HCT116 (cell line): ENCODE results near the gene ALB.

Experiments
- CEBPB ChIP-seq: IDR thresholded peaks from 2 replicates; pipeline ENCODE4 v1.6.1; 2012; ENCODE audit warnings: low read depth
- CTCF ChIP-seq, 3 experiments: fragments of 200-600 bp in 1 of 3; sonication (generic) in 1 of 3; IDR thresholded peaks in 2 of 3; conservative IDR thresholded peaks in 1 of 3; 2 replicates each; pipeline ENCODE4 v1.5.1; 2012 to 2017; ENCODE audit warnings: low read depth in 2 of 3, low read length in 2 of 3, antibody characterized with exemption in 1 of 3, borderline replicate concordance in 1 of 3, control low read depth in 1 of 3, mild to moderate bottlenecking in 1 of 3, mixed read lengths in 1 of 3, mixed run types in 1 of 3, moderate library complexity in 1 of 3; ENCODE audit not compliant: insufficient read depth in 1 of 3
- EGR1 ChIP-seq: IDR thresholded peaks from 2 replicates; pipeline ENCODE4 v1.6.1; 2012; ENCODE audit warnings: low read depth
- EZH2 ChIP-seq: fragments of 200-600 bp; sonication (generic); IDR thresholded peaks from 2 replicates; pipeline ENCODE4 v1.6.1; 2017; ENCODE audit warnings: antibody characterized with exemption, mixed run types
- EZH2phosphoT487 ChIP-seq: fragments of 200-600 bp; IDR thresholded peaks from 2 replicates; pipeline ENCODE4 v1.6.1; 2018; ENCODE audit warnings: antibody characterized with exemption, borderline replicate concordance
- JUND ChIP-seq: IDR thresholded peaks from 2 replicates; pipeline ENCODE4 v1.6.1; 2012
- MAX ChIP-seq: IDR thresholded peaks from 2 replicates; pipeline ENCODE4 v1.6.1; 2012
- POLR2A ChIP-seq: IDR thresholded peaks from 2 replicates; pipeline ENCODE4 v1.7.0; 2011; ENCODE audit warnings: borderline replicate concordance; ENCODE audit not compliant: insufficient read depth, insufficient read length; ENCODE audit errors: extremely low read depth
- POLR2AphosphoS5 ChIP-seq: IDR thresholded peaks from 2 replicates; pipeline ENCODE4 v1.6.1; 2011; ENCODE audit warnings: mild to moderate bottlenecking, low read depth, low read length, moderate library complexity
- REST ChIP-seq: IDR thresholded peaks from 2 replicates; pipeline ENCODE4 v1.6.1; 2012; ENCODE audit warnings: low read depth
- SIN3A ChIP-seq: IDR thresholded peaks from 2 replicates; pipeline ENCODE4 v1.6.1; 2012; ENCODE audit warnings: low read depth
- SP1 ChIP-seq: IDR thresholded peaks from 2 replicates; pipeline ENCODE4 v1.6.1; 2012; ENCODE audit warnings: low read depth
- TCF7L2 ChIP-seq: IDR thresholded peaks from 2 replicates; pipeline ENCODE4 v1.7.0; 2011; ENCODE audit warnings: borderline replicate concordance, inconsistent platforms; ENCODE audit not compliant: insufficient read depth, insufficient read length; ENCODE audit errors: extremely low read depth

GRCh38 chr4:73429826-73430587 lies 25.9 kb downstream of the ALB start:
- TF ChIP-seq CEBPB (no peak), POLR2AphosphoS5 (no peak), CTCF (IDR thresholded peaks at IDR 0.05 in 2 of 3, conservative IDR thresholded peaks at IDR 0.05 in 1 of 3; ENCODE audit: borderline replicate concordance in 1 of 3, insufficient read depth in 1 of 3, low read depth in 2 of 3, low read length in 2 of 3) (no peak), POLR2A (no peak), EZH2phosphoT487 (no peak), EGR1 (no peak), EZH2 (no peak), TCF7L2 (no peak), MAX (no peak), SIN3A (no peak), JUND (no peak), SP1 (no peak), REST (no peak)
